CD14-positive monocyte (primary cell): ENCODE data around the gene RAB18. TPM values are rescaled to one million over a fixed set of nuclear protein-coding genes. Genes with fewer than 3 reads are reported as not detected.
A peak's percentile ranks its signal among the peaks of the same experiment; 100 is the strongest.

Experiments used
- DNase-seq, 3 donors: peaks; one replicate each; pipeline ENCODE4 v3.0.0-alpha.2; 2011 to 2022
- H2AFZ ChIP-seq: 2 replicates; pipeline ENCODE4 v1.6.0; 2012; ENCODE audit warnings: mild to moderate bottlenecking, low read depth, low read length, inconsistent platforms; ENCODE audit not compliant: insufficient read depth, poor library complexity, severe bottlenecking
- H3K27ac ChIP-seq, 2 donors: 1 replicate in 1 of 2; 2 replicates in 1 of 2; pipeline ENCODE4 v1.5.1; 2012 to 2013; ENCODE audit warnings: low read length in 2 of 2, control low read depth in 1 of 2, inconsistent platforms in 1 of 2, low read depth in 1 of 2, mild to moderate bottlenecking in 1 of 2
- H3K27me3 ChIP-seq, 2 donors: one replicate each; pipeline versions ENCODE4 v1.6.0 to v1.6.1; 2011 to 2013; ENCODE audit warnings: low read length in 2 of 2; ENCODE audit not compliant: control insufficient read depth in 2 of 2, insufficient read depth in 2 of 2
- H3K36me3 ChIP-seq, 2 donors: replicated peaks in 1 of 2; 1 replicate in 1 of 2; 2 replicates in 1 of 2; pipeline versions ENCODE4 v1.5.1 to v1.6.1; 2012 to 2013; ENCODE audit warnings: low read length in 2 of 2, control low read depth in 1 of 2, inconsistent platforms in 1 of 2, mild to moderate bottlenecking in 1 of 2; ENCODE audit not compliant: insufficient read depth in 2 of 2, control insufficient read depth in 1 of 2
- H3K4me1 ChIP-seq, 2 donors: 1 replicate in 1 of 2; 2 replicates in 1 of 2; pipeline versions ENCODE4 v1.5.1 to v1.6.1; 2012 to 2013; ENCODE audit warnings: low read length in 2 of 2, control low read depth in 1 of 2, inconsistent platforms in 1 of 2, mild to moderate bottlenecking in 1 of 2, moderate library complexity in 1 of 2; ENCODE audit not compliant: insufficient read depth in 2 of 2, control insufficient read depth in 1 of 2
- H3K4me2 ChIP-seq: replicated peaks from 2 replicates; pipeline ENCODE3; 2012; ENCODE audit warnings: low read length, moderate library complexity, mild to moderate bottlenecking; ENCODE audit not compliant: poor library complexity, severe bottlenecking; ENCODE audit errors: extremely low read depth
- H3K4me3 ChIP-seq, 3 experiments: fragments of 200-600 bp in 1 of 3; sonication (generic) in 1 of 3; replicated peaks in 1 of 3; 1 replicate in 2 of 3; 2 replicates in 1 of 3; pipeline ENCODE4 v1.5.1; 2011 to 2013; ENCODE audit warnings: low read length in 3 of 3, mild to moderate bottlenecking in 3 of 3, control low read depth in 2 of 3, low read depth in 2 of 3, inconsistent platforms in 1 of 3, moderate library complexity in 1 of 3
- H3K79me2 ChIP-seq: 2 replicates; pipeline ENCODE4 v1.6.0; 2012; ENCODE audit warnings: mild to moderate bottlenecking, control low read depth, inconsistent platforms, low read length, moderate library complexity; ENCODE audit not compliant: insufficient read depth
- H3K9ac ChIP-seq: 2 replicates; pipeline ENCODE4 v1.6.0; 2017; ENCODE audit warnings: low read length, mild to moderate bottlenecking; ENCODE audit not compliant: insufficient read depth, poor library complexity, severe bottlenecking
- H3K9me3 ChIP-seq, 2 donors: replicated peaks in 1 of 2; 1 replicate in 1 of 2; 2 replicates in 1 of 2; pipeline versions ENCODE4 v1.5.1 to v1.6.1; 2012 to 2013; ENCODE audit warnings: low read length in 2 of 2, control low read depth in 1 of 2; ENCODE audit not compliant: control insufficient read depth in 1 of 2, insufficient read depth in 1 of 2
- H4K20me1 ChIP-seq: 2 replicates; pipeline ENCODE4 v1.6.0; 2012; ENCODE audit warnings: mild to moderate bottlenecking, low read length, control low read depth, moderate library complexity; ENCODE audit not compliant: insufficient read depth
- H3K27ac Mint-ChIP-seq, 7 donors: one replicate each; pipeline ENCODE4 v1.8.0; 2020; ENCODE audit warnings: mild to moderate bottlenecking in 7 of 7, mixed read lengths in 7 of 7, moderate library complexity in 6 of 7, inconsistent platforms in 2 of 7
- H3K27me3 Mint-ChIP-seq, 3 donors: one replicate each; pipeline ENCODE4 v1.8.0; 2021 to 2022; ENCODE audit warnings: low read depth in 3 of 3, mild to moderate bottlenecking in 3 of 3, mixed read lengths in 3 of 3, moderate library complexity in 3 of 3, inconsistent platforms in 1 of 3
- H3K36me3 Mint-ChIP-seq, 2 donors: one replicate each; pipeline ENCODE4 v1.8.0; 2020; ENCODE audit warnings: mixed read lengths in 2 of 2, inconsistent platforms in 1 of 2, mild to moderate bottlenecking in 1 of 2
- H3K4me1 Mint-ChIP-seq: one replicate; pipeline ENCODE4 v1.8.0; 2020; ENCODE audit warnings: mild to moderate bottlenecking, mixed read lengths
- H3K4me3 Mint-ChIP-seq, 2 donors: one replicate each; pipeline ENCODE4 v1.8.0; 2020; ENCODE audit warnings: mild to moderate bottlenecking in 2 of 2, mixed read lengths in 2 of 2, moderate library complexity in 1 of 2
- H3K9me3 Mint-ChIP-seq, 7 donors: one replicate each; pipeline ENCODE4 v1.8.0; 2020 to 2022; ENCODE audit warnings: mixed read lengths in 7 of 7, mild to moderate bottlenecking in 6 of 7, moderate library complexity in 6 of 7, inconsistent platforms in 2 of 7
- WGBS: methylation state at CpG from one replicate; pipeline ENCODE4 v1.1.5; 2013; ENCODE audit warnings: missing lambda C conversion rate; ENCODE audit not compliant: insufficient coverage; 5-methylcytosine and 5-hydroxymethylcytosine counted together
- intact Hi-C, 2 donors: fragments of 100-400 bp; cut with micrococcal nuclease; formaldehyde crosslinking; loops; one replicate each; pipeline versions ENCODE4 v1.15.0 to v1.15.1; 2023
- polyA plus RNA-seq, 3 donors: library from polyadenylated mRNA; depleted of rRNA in 1 of 3; unstranded in 2 of 3; stranded (reverse) in 1 of 3; fragments of 300-500 nt in 2 of 3; fragments of >200 nt in 1 of 3; fragmentation: Illumina TruSeq in 2 of 3; gene quantifications; 1 replicate in 2 of 3; 2 replicates in 1 of 3; pipeline ENCODE4 v1.2.3, GENCODE V29; 2012 to 2021
- TF ChIP-seq, protein P1 (sequence below): fragments of 200-600 bp; IDR thresholded peaks from one replicate; pipeline ENCODE4 v1.8.0; 2022; ENCODE audit warnings: antibody characterized with exemption, mild to moderate bottlenecking

RAB18 gene
- polyA plus RNA-seq, 3 donors: 22.1 to 133 (median 117) TPM

GRCh38 chr10:27531336-27531847, 27.3 kb downstream of the RAB18 start:
- no peak overlapping the region for H3K4me3 ChIP-seq
- no peak for DNase-seq
- no peak overlapping the region for H3K4me2 ChIP-seq
- H3K36me3 Mint-ChIP-seq: peaks cover 19 to 20% of the 10 kb centered on the region in 2 donors
- no peaks in the 10 kb centered on the region for H3K27me3 ChIP-seq
- no peaks in the 10 kb centered on the region for H3K27me3 Mint-ChIP-seq
- peak overlapping the region in 1 of 2 donors; percentile 39 for H3K27ac ChIP-seq
- peaks cover 67% of the 10 kb centered on the region for H3K79me2 ChIP-seq
- H3K9ac ChIP-seq: no peak overlapping the region
- H2AFZ ChIP-seq: no peak overlapping the region
- no peaks in the 10 kb centered on the region for H3K9me3 Mint-ChIP-seq
- H3K36me3 ChIP-seq: peaks cover 28 to 41% of the 10 kb centered on the region in 2 donors
- no peak overlapping the region for H3K4me3 Mint-ChIP-seq
- peaks cover 50% of the 10 kb centered on the region for H4K20me1 ChIP-seq
- H3K27ac Mint-ChIP-seq: peak overlapping the region in 4 of 7 donors; percentile 21 to 80 (median 65)
- WGBS: no CpG with 5 or more reads among the region's 3 CpGs
- peaks cover 11 to 15% of the 10 kb centered on the region in 2 donors for H3K4me1 ChIP-seq
- peaks cover 35% of the 10 kb centered on the region for H3K4me1 Mint-ChIP-seq
- TF ChIP-seq, protein P1, sequence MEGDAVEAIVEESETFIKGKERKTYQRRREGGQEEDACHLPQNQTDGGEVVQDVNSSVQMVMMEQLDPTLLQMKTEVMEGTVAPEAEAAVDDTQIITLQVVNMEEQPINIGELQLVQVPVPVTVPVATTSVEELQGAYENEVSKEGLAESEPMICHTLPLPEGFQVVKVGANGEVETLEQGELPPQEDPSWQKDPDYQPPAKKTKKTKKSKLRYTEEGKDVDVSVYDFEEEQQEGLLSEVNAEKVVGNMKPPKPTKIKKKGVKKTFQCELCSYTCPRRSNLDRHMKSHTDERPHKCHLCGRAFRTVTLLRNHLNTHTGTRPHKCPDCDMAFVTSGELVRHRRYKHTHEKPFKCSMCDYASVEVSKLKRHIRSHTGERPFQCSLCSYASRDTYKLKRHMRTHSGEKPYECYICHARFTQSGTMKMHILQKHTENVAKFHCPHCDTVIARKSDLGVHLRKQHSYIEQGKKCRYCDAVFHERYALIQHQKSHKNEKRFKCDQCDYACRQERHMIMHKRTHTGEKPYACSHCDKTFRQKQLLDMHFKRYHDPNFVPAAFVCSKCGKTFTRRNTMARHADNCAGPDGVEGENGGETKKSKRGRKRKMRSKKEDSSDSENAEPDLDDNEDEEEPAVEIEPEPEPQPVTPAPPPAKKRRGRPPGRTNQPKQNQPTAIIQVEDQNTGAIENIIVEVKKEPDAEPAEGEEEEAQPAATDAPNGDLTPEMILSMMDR: no peak
- intact Hi-C loops: no loop called here
- no peaks in the 10 kb centered on the region for H3K9me3 ChIP-seq

GRCh38 chr10:27534161-27534700, 30.1 kb downstream of the RAB18 start:
- Histone ChIP-seq H3K4me2 (no peak overlapping the region), H2AFZ (no peak overlapping the region), H3K27me3 (no peaks in the 10 kb centered on the region), H4K20me1 (peaks cover 32% of the 10 kb centered on the region), H3K4me3 (no peak overlapping the region), H3K4me1 (peaks cover 9 to 10% of the 10 kb centered on the region in 2 donors), H3K9me3 (no peaks in the 10 kb centered on the region), H3K9ac (no peak overlapping the region), H3K79me2 (peaks cover 38% of the 10 kb centered on the region), H3K36me3 (peaks cover 54 to 69% of the 10 kb centered on the region in 2 donors), H3K27ac (peak overlapping the region in 1 of 2 donors; percentile 44)
- H3K4me1 Mint-ChIP-seq: peaks cover 22% of the 10 kb centered on the region
- no peaks in the 10 kb centered on the region for H3K27me3 Mint-ChIP-seq
- peaks cover 27 to 32% of the 10 kb centered on the region in 2 donors for H3K36me3 Mint-ChIP-seq
- intact Hi-C loops: no loop called here
- no peaks in the 10 kb centered on the region for H3K9me3 Mint-ChIP-seq
- WGBS: no CpG with 5 or more reads among the region's 2 CpGs
- TF ChIP-seq, protein P1: no peak
- peak overlapping the region in 2 of 7 donors; percentile 10 to 22 for H3K27ac Mint-ChIP-seq
- H3K4me3 Mint-ChIP-seq: no peak overlapping the region
- no peak for DNase-seq
